GM12878 (cell line): Measurements from ENCODE around the gene TCP11L1. TPM values are rescaled to one million over a fixed set of nuclear protein-coding genes. Genes with fewer than 3 reads are reported as not detected.
A peak's percentile ranks its signal among the peaks of the same experiment; 100 is the strongest.

ENCODE experiments used
- ATAC-seq: fragments of 200-7000 bp; cut with Tn5 transposase; 3 replicates; pipeline ENCODE4 v1.9.1; 2020; ENCODE audit warnings: mild to moderate bottlenecking, moderate library complexity
- BruUV-seq: library from RNA; stranded (reverse); fragments of 400-500 nt; replicated peaks from 2 replicates; lab custom pipeline; 2021; lab: Mats Ljungman, UMichigan
- CTCF ChIA-PET: fragments of 300-600 bp; sonication (Branson Sonifier 250); formaldehyde crosslinking; extraction: SDS; loops from one replicate; lab custom pipeline; 2021; ENCODE audit warnings: inconsistent platforms; lab: Yijun Ruan, JAX
- POLR2A ChIA-PET: fragments of 350-600 bp; formaldehyde crosslinking; extraction: SDS; loops from one replicate; lab custom pipeline; 2021; ENCODE audit warnings: inconsistent platforms; lab: Charles Lee
- RAD21 ChIA-PET: fragments of 300-600 bp; sonication (Branson Sonifier 250); formaldehyde crosslinking; loops from one replicate; lab custom pipeline; 2023; ENCODE audit warnings: antibody characterized with exemption; ENCODE audit not compliant: unreplicated experiment; lab: Charles Lee
- SMC1A ChIA-PET: fragments of 300-600 bp; sonication (Branson Sonifier 250); formaldehyde crosslinking; loops from one replicate; lab custom pipeline; 2023; ENCODE audit not compliant: unreplicated experiment, uncharacterized antibody; lab: Charles Lee
- DNase-seq: peaks from one replicate; pipeline ENCODE4 v3.0.0-alpha.2; 2011; ENCODE audit warnings: low read depth, low spot score
- FAIRE-seq: peaks from 3 replicates; lab custom pipeline; 2011; peaks lifted over from hg19 to GRCh38; lab: Jason Lieb, UNC
- H2AFZ ChIP-seq: 2 replicates; pipeline ENCODE4 v1.6.0; 2011; ENCODE audit warnings: low read depth, low read length, control low read depth; ENCODE audit not compliant: control insufficient read depth
- H3K27ac ChIP-seq: 2 replicates; pipeline ENCODE4 v1.5.1; 2011; ENCODE audit warnings: control low read depth; ENCODE audit not compliant: control insufficient read depth, insufficient read depth
- H3K27me3 ChIP-seq, 2 experiments: replicated peaks in 1 of 2; 2 replicates each; pipeline versions ENCODE4 v1.6.0 to v1.6.1; 2011; ENCODE audit warnings: low read length in 1 of 2; ENCODE audit not compliant: control insufficient read depth in 2 of 2, insufficient read depth in 2 of 2
- H3K36me3 ChIP-seq, 2 experiments: 2 replicates each; pipeline ENCODE4 v1.5.1; 2011; ENCODE audit warnings: low read length in 1 of 2; ENCODE audit not compliant: control insufficient read depth in 2 of 2, insufficient read depth in 2 of 2
- H3K4me1 ChIP-seq: 2 replicates; pipeline ENCODE4 v1.6.1; 2011; ENCODE audit warnings: mild to moderate bottlenecking, low read length, moderate library complexity, mixed read lengths; ENCODE audit not compliant: control insufficient read depth, insufficient read depth
- H3K4me2 ChIP-seq: 2 replicates; pipeline ENCODE4 v1.6.0; 2011; ENCODE audit warnings: control low read depth; ENCODE audit not compliant: control insufficient read depth, insufficient read depth
- H3K4me3 ChIP-seq: fragments of 200-600 bp; sonication (generic); 2 replicates; pipeline ENCODE4 v1.5.1; 2016
- H3K79me2 ChIP-seq: 2 replicates; pipeline ENCODE4 v1.6.0; 2011; ENCODE audit warnings: low read length; ENCODE audit not compliant: control insufficient read depth, insufficient read depth
- H3K9ac ChIP-seq: 2 replicates; pipeline ENCODE4 v1.8.0; 2011; ENCODE audit warnings: low read length, control low read depth, mixed read lengths; ENCODE audit not compliant: control insufficient read depth, insufficient read depth
- H3K9me3 ChIP-seq: replicated peaks from 3 replicates; pipeline ENCODE4 v1.5.1; 2011; ENCODE audit warnings: mild to moderate bottlenecking, low read length; ENCODE audit not compliant: control insufficient read depth, insufficient read depth
- H4K20me1 ChIP-seq: 2 replicates; pipeline ENCODE4 v1.6.0; 2011; ENCODE audit not compliant: control insufficient read depth, insufficient read depth
- ASH2L ChIP-seq: fragments of 300-600, 200-600 bp; sonication (generic); IDR thresholded peaks from 2 replicates; pipeline ENCODE4 v1.6.1; 2017; ENCODE audit warnings: low read depth, mild to moderate bottlenecking, borderline replicate concordance
- BMI1 ChIP-seq: fragments of 450-650 bp; IDR thresholded peaks from 2 replicates; pipeline ENCODE4 v1.6.1; 2016; ENCODE audit warnings: mild to moderate bottlenecking, moderate library complexity, borderline replicate concordance
- NFIC ChIP-seq: IDR thresholded peaks from 2 replicates; pipeline ENCODE4 v1.6.1; 2012; ENCODE audit warnings: low read depth, mild to moderate bottlenecking, inconsistent platforms, low read length, moderate library complexity
- POLR2A ChIP-seq: IDR thresholded peaks from 2 replicates; pipeline ENCODE4 v1.6.1; 2011; ENCODE audit warnings: low read depth, mild to moderate bottlenecking, low read length
- WGBS: methylation state at CpG from one replicate; pipeline ENCODE4 v1.1.6; 2016; ENCODE audit warnings: low lambda C conversion rate; ENCODE audit not compliant: insufficient replicate concordance, insufficient coverage; ENCODE audit errors: missing lambda C conversion rate; 5-methylcytosine and 5-hydroxymethylcytosine counted together
- in situ Hi-C: fragments of 300-500 bp; cut with MboI; formaldehyde crosslinking; loops from 9 replicates; pipeline ENCODE4 v1.14.3; 2018; ENCODE audit warnings: mixed read lengths
- intact Hi-C: fragments of 100-400 bp; cut with micrococcal nuclease; formaldehyde crosslinking; loops from one replicate; pipeline ENCODE4 v1.14.2; 2022; ENCODE audit not compliant: unreplicated experiment
- polyA plus RNA-seq, 11 experiments: library from polyadenylated mRNA; depleted of rRNA in 4 of 11; unstranded in 6 of 11; stranded (reverse) in 5 of 11; fragments of >200 nt; fragmentation: Nextera tagmentation in 4 of 11; fragmentation: Illumina TruSeq in 1 of 11; extraction: Ambion mirVana in 4 of 11; extraction: Trizol in 1 of 11; gene quantifications; 1 replicate in 1 of 11; 2 replicates in 10 of 11; pipeline versions ENCODE4 v1.2.1 to v1.2.3, GENCODE V29; 2011 to 2016; ENCODE audit warnings: inconsistent platforms in 2 of 11, missing spikeins in 2 of 11, low read depth in 1 of 11
- total RNA-seq, 4 experiments: library from RNA; depleted of rRNA in 3 of 4; stranded (reverse); fragments of >200 nt in 3 of 4; fragmentation: Illumina TruSeq in 1 of 4; extraction: Trizol in 1 of 4; gene quantifications; 2 replicates each; pipeline versions ENCODE4 v1.2.1 to v1.2.3, GENCODE V29; 2013 to 2021
- TF ChIP-seq, protein P1 (sequence below): IDR thresholded peaks from 2 replicates; pipeline ENCODE4 v1.6.1; 2011; ENCODE audit warnings: low read depth, low read length, improper control_type of control experiment, borderline replicate concordance
- TF ChIP-seq, protein P2 (sequence below): fragments of 450-650 bp; IDR thresholded peaks from 2 replicates; pipeline ENCODE4 v1.6.1; 2017; ENCODE audit warnings: mild to moderate bottlenecking, moderate library complexity
- TF ChIP-seq, protein P3 (sequence below): IDR thresholded peaks from 2 replicates; pipeline ENCODE4 v1.6.1; 2011; ENCODE audit warnings: mild to moderate bottlenecking, low read depth, low read length, moderate library complexity; ENCODE audit not compliant: insufficient replicate concordance
- TF ChIP-seq, protein P4 (sequence below): IDR thresholded peaks from 2 replicates; pipeline ENCODE4 v1.6.1; 2012; ENCODE audit warnings: low read depth, low read length, improper control_type of control experiment

The TCP11L1 gene
- total and polyA plus RNA-seq, 10 of the 15 experiments (the other 5 are each of a cell fraction or from before 2014, with no cell fraction given): 5.3 to 15.7 (median 13.0) TPM

DNA sequence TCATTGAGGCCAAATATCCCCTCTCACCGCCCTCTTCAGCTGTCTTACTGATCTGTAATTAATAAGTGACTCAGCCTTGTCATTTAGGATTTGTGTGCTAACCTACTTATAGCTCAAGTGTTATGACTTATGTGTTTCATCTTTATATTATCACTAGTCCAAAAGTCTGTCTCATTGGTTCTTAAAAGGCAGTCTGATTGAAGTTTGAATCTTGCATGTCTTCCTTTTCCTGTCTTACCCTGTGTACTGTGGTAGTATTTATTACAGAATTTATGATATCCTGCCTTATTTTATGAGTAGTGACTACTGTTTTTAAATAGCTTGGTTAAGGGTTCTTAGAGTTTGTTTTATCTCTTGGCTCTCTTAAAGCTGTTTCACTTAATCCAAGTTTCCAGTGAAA lies 17.4 kb upstream of the TCP11L1 start:
- no peak overlapping the region for H3K9ac ChIP-seq
- POLR2A ChIA-PET: interaction anchor here (0.6 to 2.7 kb wide), 3 partner anchors 17 to 43 kb away, joined by 3 to 9 read pairs (median 6); partner anchors contain the start of gene TCP11L1
- ATAC-seq (peak; percentile 64), FAIRE-seq (no peak), DNase-seq (no peak)
- H3K79me2 ChIP-seq: no peaks in the 10 kb centered on the region
- no peak overlapping the region for H3K4me2 ChIP-seq
- H3K27me3 ChIP-seq: no peaks in the 10 kb centered on the region; a peak in 1 of 4 replicates
- intact Hi-C loops (no loop called here), in situ Hi-C loops (no loop called here)
- no peak overlapping the region for H2AFZ ChIP-seq
- no TSS peak for BruUV-seq
- H3K4me3 ChIP-seq: no peak overlapping the region
- no peak for TF ChIP-seq NFIC
- TF ChIP-seq, protein P1, sequence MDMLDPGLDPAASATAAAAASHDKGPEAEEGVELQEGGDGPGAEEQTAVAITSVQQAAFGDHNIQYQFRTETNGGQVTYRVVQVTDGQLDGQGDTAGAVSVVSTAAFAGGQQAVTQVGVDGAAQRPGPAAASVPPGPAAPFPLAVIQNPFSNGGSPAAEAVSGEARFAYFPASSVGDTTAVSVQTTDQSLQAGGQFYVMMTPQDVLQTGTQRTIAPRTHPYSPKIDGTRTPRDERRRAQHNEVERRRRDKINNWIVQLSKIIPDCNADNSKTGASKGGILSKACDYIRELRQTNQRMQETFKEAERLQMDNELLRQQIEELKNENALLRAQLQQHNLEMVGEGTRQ: no peak
- TF ChIP-seq, protein P2, sequence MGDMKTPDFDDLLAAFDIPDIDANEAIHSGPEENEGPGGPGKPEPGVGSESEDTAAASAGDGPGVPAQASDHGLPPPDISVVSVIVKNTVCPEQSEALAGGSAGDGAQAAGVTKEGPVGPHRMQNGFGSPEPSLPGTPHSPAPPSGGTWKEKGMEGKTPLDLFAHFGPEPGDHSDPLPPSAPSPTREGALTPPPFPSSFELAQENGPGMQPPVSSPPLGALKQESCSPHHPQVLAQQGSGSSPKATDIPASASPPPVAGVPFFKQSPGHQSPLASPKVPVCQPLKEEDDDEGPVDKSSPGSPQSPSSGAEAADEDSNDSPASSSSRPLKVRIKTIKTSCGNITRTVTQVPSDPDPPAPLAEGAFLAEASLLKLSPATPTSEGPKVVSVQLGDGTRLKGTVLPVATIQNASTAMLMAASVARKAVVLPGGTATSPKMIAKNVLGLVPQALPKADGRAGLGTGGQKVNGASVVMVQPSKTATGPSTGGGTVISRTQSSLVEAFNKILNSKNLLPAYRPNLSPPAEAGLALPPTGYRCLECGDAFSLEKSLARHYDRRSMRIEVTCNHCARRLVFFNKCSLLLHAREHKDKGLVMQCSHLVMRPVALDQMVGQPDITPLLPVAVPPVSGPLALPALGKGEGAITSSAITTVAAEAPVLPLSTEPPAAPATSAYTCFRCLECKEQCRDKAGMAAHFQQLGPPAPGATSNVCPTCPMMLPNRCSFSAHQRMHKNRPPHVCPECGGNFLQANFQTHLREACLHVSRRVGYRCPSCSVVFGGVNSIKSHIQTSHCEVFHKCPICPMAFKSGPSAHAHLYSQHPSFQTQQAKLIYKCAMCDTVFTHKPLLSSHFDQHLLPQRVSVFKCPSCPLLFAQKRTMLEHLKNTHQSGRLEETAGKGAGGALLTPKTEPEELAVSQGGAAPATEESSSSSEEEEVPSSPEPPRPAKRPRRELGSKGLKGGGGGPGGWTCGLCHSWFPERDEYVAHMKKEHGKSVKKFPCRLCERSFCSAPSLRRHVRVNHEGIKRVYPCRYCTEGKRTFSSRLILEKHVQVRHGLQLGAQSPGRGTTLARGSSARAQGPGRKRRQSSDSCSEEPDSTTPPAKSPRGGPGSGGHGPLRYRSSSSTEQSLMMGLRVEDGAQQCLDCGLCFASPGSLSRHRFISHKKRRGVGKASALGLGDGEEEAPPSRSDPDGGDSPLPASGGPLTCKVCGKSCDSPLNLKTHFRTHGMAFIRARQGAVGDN: no peak
- no peak for TF ChIP-seq BMI1
- TF ChIP-seq POLR2A: no peak
- no peak for TF ChIP-seq ASH2L
- TF ChIP-seq, protein P3, sequence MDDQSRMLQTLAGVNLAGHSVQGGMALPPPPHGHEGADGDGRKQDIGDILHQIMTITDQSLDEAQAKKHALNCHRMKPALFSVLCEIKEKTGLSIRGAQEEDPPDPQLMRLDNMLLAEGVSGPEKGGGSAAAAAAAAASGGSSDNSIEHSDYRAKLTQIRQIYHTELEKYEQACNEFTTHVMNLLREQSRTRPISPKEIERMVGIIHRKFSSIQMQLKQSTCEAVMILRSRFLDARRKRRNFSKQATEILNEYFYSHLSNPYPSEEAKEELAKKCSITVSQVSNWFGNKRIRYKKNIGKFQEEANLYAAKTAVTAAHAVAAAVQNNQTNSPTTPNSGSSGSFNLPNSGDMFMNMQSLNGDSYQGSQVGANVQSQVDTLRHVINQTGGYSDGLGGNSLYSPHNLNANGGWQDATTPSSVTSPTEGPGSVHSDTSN: no peak
- TF ChIP-seq, protein P4, sequence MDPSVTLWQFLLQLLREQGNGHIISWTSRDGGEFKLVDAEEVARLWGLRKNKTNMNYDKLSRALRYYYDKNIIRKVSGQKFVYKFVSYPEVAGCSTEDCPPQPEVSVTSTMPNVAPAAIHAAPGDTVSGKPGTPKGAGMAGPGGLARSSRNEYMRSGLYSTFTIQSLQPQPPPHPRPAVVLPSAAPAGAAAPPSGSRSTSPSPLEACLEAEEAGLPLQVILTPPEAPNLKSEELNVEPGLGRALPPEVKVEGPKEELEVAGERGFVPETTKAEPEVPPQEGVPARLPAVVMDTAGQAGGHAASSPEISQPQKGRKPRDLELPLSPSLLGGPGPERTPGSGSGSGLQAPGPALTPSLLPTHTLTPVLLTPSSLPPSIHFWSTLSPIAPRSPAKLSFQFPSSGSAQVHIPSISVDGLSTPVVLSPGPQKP: no peak
- SMC1A ChIA-PET: interaction anchor here (0.6 to 3.5 kb wide), 10 partner anchors 10 to 1397 kb away, joined by 3 to 18 read pairs (median 6); partner anchors contain the start of gene TCP11L1
- RAD21 ChIA-PET: interaction anchor here (1.4 to 2.6 kb wide), 6 partner anchors 10 to 213 kb away, joined by 4 to 8 read pairs (median 6); partner anchors contain the start of gene TCP11L1
- WGBS: 33% methylated on average over 1 of the region's 1 CpG
- CTCF ChIA-PET: interaction anchor here (0.7 to 2.5 kb wide), 5 partner anchors 10 to 214 kb away, joined by 3 to 14 read pairs (median 4); no protein-coding TSS in a partner anchor
- H4K20me1 ChIP-seq: no peaks in the 10 kb centered on the region
- no peaks in the 10 kb centered on the region for H3K9me3 ChIP-seq
- no peaks in the 10 kb centered on the region for H3K4me1 ChIP-seq
- no peaks in the 10 kb centered on the region for H3K36me3 ChIP-seq
- no peak overlapping the region for H3K27ac ChIP-seq
